GM04503 (cell line): ENCODE results near the gene GAL3ST1.
"Not testable (repeated sequence)": the region's sequence is repeated elsewhere in the genome, so short reads cannot be mapped to it uniquely, and the experiment has no call there.

Experiments
- DNase-seq: peaks from one replicate; pipeline ENCODE4 v3.0.0-alpha.2; 2012; ENCODE audit warnings: low read depth

The GAL3ST1 gene, protein sequence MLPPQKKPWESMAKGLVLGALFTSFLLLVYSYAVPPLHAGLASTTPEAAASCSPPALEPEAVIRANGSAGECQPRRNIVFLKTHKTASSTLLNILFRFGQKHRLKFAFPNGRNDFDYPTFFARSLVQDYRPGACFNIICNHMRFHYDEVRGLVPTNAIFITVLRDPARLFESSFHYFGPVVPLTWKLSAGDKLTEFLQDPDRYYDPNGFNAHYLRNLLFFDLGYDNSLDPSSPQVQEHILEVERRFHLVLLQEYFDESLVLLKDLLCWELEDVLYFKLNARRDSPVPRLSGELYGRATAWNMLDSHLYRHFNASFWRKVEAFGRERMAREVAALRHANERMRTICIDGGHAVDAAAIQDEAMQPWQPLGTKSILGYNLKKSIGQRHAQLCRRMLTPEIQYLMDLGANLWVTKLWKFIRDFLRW

DNA sequence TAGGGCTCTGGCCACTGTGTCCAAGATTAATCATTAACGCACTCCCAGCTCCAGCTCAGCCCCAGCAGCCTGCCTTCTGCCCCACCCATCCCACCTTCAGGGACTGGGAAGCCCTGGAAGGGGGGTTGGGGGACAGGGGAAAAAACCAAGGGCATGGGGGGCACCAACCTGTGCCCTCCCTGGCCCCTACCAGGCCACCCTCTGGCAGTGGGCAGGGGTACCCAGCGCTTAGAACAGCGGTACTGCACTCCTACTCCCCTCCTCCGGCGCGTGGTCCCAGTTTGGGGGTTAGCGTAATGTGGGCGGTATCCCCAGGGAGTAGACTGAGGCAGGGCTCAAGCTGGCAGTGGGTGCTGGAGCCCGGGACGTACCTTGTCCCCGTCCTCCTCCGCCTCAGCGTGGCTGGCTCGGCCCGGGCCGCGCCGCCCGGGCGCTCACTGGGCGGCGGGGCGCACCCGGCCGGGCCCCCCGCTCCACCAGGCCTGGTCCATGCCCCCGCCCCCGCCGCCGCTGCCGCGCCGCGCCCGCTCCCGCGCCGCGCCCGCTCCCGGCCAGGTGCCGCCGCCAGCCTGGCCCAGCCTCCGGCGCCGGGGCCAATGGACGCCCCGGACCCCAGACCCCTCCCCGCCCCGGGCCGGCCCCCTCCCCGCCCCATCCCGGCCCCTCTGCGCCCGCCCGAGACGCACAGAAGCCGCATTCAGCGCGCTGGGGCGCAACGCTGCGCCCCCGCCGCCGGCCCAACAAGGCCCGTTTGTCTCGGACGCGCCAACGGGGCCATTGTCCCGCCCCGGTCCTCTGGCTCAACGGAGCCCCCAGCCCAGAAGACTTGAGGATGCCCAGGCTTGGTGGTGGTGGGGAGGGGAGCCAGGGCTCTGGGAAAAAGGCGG, at the start of gene GAL3ST1:
GAL3ST1 (minus strand) TSS at position 571 of the 887 bp plus-strand sequence. CDS start 17,273 bp downstream, outside the sequence.
- no peak for DNase-seq

DNA sequence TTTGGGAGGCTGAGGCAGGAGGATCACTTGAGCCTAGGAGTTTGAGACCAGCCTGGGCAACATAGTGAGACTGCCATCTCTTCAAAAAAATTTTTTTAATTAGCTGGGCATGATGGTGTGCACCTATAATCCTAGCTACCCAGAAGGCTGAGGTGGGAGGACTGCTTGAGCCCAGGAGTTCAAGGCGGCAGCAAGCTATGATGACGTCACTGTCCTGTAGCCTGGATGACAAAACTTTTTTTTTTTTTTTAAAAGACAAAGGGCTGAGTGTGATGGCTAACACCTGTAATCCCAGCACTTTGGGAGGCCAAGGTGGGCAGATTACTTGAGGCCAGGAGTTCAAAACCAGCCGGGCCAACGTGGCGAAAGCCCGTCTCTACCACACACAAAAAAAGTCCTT, 45.4 kb upstream of the GAL3ST1 start:
- not testable (repeated sequence) for DNase-seq

DNA sequence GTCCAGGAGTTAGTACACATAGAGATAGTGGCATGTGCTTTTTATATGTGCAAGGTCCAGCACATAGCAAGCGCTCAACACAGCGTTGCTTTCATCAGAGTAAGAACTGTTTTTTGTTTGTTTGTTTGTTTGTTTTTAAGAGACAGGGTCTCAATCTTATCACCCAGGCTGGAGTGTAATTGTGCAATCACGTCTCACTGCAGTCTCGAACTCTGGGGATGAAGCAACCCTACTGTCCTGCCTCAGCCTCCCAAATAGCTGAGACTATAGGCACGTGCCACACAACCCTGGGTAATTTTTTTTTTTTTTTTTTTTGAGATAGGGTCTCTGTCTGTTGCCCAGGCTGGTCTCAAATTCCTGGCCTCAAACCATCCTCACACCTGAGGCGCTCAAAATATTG, 43.4 kb upstream of the GAL3ST1 start:
- no peak for DNase-seq

DNA sequence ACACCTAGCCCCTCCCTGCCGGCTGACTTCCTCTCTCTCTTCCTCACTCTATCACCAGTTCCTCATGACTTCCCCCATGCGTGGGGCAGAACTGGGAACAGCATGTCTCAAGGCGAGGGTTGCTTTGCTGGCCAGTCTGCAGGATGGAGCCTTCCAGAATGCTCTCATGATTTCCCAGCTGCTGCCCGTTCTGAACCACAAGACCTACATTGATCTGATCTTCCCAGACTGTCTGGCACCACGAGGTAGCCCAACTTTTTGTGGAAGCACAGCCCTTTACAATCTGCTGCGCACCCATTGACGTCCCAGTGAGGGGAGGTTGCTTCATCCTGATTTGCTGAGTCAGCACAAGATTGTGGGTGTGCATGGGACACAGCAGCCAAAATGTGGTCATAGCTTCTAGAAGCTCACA, 41.1 kb upstream of the GAL3ST1 start:
- DNase-seq = no peak

DNA sequence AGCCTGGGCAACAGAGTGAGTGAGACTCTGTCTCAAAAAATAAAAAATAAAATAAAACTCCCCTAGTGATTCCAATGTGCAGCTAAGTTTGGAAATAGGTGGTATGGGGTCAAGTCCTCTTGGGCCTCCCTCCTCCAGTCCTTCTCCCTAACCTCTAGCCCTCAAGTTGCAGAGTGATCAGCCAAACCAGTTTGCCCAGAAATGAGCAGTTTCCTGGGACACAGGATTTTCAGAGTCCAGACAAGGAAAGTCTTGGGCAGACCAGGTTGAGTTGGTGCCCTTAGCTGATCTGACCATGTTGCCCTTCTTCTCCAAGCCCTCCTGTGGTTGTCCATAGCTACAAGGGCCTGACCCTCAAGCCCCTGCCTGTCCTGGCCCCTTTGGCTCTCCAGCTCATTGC, 40.4 kb upstream of the GAL3ST1 start:
- DNase-seq = no peak

DNA sequence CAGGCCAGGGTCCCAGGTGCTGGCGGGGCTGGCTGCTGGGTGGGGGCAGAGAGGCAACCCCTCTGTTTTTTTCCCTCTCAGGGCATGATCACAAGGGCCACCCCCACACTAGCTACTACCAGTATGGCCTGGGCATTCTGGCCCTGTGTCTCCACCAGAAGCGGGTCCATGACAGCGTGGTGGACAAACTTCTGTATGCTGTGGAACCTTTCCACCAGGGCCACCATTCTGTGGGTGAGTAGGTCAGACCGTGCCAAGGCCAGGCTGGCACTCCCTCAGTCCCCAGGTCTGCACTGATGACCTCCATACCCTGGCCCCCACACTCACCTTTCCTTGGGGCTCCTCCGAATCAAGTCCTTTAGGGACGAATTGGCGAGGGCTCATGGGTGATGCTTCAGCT, 39.8 kb upstream of the GAL3ST1 start:
- no peak for DNase-seq

DNA sequence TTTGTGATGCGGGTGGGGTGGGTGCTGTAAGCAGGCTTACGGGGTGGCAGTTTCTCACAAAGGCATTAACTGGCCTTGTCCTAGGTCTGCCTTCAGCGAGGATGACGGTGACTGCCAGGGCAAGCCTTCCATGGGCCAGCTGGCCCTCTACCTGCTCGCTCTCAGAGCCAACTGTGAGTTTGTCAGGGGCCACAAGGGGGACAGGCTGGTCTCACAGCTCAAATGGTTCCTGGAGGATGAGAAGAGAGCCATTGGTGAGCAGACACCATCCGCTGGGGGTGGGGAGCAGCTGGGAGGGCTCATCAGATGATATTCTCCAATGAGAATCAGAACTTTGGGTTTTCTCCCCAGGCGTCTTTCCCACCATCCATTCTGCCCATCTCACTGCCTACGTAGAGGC, 38.3 kb upstream of the GAL3ST1 start:
- DNase-seq = no peak

DNA sequence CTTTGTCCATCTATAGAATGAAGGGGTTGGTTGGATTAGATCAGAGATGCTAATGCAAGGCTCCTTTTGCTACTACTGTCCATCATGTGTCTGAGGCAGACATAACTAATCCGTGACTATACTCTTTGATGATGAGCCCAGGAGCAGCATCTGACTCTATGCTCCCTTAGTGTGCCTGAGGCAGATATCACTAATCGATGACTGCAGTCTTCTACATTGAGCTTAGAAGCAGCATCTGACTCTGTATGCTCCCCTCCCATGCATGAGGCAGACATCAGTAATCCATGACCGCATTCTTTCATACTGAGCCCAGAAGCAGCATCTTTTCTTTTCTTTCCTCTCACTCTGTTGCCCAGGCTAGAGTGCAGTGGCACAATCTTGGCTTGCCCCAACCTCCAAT, 36.7 kb upstream of the GAL3ST1 start:
- DNase-seq = no peak

DNA sequence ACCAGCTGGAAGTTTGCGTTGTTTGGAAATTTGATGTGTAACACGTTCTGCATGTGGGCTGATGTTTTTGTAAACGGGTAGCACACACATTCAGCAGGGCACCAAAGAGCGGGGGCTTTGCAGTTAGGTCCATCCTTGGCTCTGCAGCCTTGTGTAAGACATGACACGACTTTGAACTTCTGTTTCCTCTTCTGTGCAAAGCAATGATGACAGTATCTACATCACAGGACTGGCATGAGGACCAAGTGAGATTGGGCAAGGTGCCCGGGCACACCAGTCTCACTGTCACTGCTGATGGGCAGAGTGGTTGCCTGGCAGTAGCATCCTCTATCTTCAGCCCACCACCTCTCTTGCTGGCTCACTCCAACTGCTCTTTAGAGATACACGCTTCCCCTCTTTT, 35.8 kb upstream of the GAL3ST1 start:
- DNase-seq = no peak

DNA sequence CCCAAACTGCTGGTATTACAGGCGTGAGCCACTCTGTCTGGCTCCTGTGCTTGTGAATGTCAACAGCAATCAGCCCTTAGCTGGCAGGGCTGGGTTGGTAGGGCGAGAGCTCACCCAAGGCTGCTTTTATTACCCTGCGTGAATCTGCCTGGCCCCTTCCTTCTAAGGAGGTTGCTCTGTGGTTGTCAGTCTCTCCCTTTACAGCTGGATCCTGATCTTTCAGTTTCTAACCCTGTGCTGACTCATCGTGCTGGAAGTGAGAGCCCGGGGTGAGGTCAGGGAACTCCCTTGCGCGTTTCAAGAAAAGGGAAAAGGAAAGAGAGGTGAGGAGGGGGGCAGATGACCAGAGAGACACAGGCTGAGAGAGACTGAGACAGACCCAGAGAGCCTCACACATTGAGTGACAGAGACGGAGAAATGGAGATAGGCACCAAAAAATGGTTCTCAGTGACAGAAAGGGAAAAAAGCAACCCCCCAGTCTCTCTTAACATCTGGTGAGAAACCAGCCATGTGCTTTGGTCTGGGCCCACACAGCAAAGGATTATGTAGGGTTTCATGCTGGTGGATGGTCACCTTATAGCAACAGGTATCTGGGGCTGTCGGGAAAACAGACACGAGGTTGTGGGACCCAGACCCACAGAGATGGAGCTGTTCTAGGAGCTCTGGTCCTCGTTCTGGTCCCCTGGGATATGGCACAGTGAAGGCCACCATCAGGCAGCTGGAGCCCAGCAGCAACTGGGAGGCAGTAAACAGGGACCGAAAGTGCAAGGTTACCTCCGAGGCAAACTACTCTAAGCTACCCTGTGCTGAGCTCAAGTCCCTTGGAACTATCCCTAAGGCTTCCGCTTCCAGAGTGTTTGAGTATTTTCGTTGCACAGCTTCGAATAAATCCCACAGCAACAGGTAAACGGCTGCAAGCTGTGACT, 35.1 kb upstream of the GAL3ST1 start:
- DNase-seq = peak; percentile 33

DNA sequence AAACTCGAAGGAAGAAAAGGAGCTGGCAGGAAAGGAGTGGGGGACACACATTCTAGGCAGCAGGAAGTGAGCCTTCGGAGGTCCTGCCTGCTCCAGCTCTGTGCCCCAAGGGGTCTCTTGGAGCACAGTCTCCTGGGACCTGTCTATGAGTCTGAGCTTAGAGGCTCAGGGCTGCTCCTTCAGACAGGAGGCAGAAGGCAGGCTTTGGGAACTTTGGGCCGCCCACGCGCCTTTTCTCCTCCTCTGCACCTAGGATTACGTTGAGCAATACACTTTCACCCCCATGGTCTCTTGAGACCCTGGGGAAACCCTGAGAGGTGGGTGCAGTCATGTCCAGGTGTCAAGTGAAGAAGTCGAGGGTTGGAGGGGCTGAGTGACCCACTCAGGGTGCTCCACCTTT, 33.5 kb upstream of the GAL3ST1 start:
- no peak for DNase-seq

DNA sequence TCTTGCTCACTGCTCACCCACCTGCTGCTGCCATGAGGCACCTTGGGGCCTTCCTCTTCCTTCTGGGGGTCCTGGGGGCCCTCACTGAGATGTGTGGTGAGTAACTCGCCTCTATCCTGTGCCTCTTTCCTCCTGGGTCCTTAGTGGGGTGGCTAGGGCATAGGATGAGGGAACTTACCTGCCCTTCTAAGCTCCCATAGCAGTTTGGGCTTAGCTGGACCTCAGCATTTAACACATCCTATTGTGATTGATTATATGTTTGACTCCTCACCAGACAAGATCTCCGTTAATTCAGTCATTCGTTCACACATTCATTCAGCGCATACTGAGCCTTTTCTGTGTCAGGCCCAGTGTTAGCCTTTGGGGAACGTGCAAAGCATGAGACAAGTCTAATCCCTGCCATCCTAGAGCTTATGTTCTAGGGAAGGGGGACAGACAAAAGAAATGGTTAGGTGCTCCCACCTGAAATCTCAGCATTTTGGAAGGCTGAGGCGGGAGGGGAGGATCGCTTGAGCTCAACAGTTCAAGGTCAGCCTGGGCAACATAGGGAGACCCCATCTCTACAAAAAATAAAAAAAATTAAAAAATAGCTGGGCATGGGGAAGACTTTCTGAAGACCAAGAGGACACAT, 33.0 kb upstream of the GAL3ST1 start:
- no peak for DNase-seq

DNA sequence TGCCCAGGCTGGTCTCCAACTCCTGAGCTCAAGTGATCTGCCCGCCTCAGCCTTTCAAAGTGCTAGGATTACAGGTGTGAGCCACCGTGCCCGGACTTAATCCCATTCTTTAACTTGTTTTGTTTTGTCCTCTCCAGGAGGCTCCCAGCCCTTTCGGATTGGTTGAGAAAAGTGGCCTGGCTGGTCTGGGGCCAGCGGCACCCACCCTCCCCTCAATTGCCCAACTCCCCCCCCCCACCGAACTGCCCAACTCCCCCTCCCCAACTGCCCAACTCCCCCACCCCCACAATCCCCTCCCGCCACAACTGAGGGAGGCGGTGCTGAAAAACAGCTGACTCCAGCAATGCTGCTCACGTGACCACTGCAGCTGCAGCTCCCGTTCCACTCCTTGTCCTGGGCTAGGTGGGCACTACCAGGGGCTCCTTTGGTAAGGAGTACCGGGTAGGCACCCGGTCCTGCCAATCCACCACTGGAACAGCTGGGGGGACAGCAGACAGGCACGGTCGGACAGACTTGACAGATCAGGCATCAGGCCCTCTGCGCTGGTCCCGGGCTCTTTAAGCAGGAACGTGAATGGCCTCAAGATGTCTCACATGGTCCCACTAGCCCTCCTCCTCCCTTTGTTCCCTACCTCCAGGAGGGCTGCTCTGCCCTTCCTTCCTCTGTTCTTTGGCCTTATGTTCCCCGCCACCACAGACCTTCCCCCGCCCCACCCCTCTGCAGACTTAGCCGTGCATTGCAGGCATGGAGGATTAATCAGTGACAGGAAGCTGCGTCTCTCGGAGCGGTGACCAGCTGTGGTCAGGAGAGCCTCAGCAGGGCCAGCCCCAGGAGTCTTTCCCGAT, 32.2 kb upstream of the GAL3ST1 start, which contains the start of gene TCN2:
TCN2 (plus strand) TSS at position 720 of the 845 bp plus-strand sequence. CDS start 158 bp downstream, outside the sequence.
- peak; percentile 5 for DNase-seq

DNA sequence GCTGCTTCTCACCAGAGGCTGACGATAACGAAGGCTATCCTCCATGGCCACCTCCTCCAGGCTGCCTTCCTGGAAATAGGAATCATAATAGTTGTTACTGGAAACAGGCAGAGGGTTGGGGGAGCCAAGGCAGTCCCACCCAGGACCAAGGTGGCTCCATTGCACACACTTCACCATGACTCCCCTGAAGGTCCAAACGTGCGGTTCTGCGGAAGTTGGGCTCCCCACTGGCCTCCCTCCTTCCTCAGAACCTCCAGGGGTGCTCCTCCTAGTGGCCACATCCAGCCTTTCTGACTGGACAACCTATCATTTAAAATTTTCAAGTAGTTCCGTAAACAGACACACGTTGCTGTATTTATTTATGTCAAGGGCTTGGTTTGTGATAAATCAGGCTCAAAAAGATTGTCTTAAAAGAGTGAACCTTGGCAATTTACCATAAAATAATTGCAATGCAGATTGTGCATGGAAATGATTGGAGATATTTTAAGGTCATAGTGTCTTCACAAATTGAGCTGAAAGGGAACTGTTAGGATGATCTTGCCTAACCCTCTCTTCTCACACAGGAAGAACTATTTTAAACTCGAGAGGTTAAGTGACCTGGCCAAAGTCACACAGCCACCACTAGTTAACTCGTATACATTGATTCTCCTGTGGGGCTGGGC, 31.1 kb upstream of the GAL3ST1 start:
- no peak for DNase-seq

DNA sequence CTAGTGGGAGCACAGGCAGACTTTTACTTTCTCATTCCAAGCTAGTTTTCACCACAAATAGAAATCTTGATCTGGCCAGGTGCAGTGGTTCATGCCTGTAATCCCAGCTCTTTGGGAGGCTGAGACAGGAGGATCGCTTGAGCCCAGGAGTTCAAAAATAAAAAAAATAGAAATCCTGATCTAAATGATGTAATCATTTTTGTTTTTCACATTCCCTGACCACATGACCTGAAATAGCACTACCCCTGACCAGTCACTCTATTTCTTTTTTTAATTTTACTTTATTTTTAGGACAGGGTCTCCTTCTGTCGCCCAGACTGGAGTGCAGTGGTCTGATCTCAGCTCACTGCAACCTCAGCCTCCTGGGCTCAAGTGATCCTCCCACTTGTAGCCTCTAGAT, 30.3 kb upstream of the GAL3ST1 start:
- no peak for DNase-seq

DNA sequence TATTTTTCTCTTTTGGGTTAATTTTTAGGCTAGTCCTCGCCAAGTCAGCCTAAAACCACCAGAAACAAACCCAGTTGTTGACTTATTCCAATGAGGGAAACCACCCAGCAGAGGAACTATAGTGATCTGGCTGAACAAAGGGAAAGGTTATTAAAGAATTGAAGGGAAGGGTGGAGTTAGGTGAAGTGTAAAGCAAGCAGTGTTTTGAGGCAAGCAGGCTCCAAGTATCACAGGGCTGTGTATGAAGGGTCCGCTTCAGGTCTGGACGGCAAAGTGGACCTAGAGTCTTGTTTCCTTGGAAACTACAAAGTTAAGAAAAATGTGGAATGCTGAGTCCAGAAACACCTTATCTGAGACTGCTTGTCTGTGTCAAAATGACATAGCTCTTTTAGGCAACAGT, 29.3 kb upstream of the GAL3ST1 start:
- DNase-seq = no peak

DNA sequence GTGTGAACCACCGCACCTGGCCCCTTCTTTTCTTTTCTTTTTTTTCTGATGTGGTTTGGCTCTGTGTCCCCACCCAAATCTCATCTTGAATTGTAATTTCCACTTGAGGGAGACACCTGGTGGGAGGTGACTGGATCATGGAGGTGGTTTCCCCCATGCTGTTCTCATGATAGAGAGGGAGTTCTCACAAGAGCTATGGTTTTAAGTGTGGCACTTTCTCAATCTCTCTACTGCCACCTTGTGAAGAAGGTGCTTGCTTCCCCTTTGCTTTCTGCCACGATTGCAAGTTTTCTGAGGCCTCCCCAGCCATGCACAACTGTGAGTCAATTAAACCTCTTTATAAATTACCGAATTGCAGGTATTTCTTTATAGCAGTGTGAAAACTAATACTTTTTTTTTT, 27.6 kb upstream of the GAL3ST1 start:
- DNase-seq = no peak

DNA sequence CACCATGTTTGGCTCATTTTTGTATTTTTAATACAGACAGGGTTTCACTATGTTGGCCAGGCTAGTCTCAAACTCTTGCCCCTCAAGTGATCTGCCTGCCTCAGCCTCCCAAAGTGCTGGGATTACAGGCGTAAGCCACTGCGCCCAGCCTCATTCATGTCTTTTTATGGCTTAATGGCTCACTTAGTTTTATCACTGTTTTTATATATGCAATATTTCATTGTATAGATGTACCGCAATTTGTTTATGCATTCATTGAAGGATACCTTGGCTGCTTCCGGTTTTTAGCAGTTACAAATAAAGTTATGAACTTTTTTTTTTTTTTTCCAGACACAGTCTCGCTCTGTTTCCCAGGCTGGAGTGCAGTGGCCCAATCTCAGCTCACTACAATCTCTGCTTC, 27.0 kb upstream of the GAL3ST1 start:
- no peak for DNase-seq

DNA sequence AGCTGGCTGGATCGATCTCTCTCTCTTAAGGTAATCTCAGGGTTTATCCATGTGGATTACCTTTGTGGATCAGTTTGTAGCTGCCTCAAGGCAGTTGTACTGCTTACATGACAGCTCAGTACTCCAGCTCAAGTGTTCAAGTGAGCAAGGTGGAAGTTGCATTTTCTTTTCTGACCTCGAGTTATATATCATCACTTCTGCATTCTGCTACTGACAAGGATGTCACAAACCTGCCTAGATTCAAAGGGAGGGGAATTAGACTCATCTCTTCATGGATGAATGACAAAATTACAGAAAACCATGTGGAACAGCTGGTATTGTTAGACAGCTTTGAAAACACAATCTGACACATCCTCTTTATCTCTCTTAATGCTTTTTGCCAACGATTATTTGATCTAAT, 26.5 kb upstream of the GAL3ST1 start:
- DNase-seq = no peak

DNA sequence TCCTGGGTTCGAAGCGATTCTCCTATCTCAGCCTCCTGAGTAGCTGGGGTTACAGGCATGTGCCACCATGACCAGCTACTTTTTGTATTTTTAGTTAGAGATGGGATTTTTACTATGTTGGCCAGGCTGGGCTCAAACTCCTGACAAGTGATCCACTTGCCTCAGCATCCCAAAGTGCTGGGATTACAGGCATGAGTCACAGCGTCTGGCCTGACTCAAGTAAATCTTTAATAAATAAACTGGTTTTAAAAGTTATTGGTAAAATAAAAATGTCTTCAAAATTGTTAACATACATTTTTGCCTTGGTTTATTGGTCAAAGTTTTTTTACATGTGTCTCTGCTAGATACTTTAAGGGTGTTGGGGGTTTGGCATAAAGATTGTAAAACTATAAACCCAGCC, 24.5 kb upstream of the GAL3ST1 start:
- DNase-seq = no peak
